HG03432 (cell line): ENCODE results near the gene TGFBR1.
"Not testable (repeated sequence)": the region's sequence is repeated elsewhere in the genome, so short reads cannot be mapped to it uniquely, and the experiment has no call there.

Experiments used
- ATAC-seq: cut with Tn5 transposase; IDR thresholded peaks from one replicate; pipeline ENCODE4 v1.9.1; 2021; ENCODE audit warnings: mild to moderate bottlenecking, moderate library complexity; ENCODE audit not compliant: unreplicated experiment

TGFBR1 gene

GRCh38 chr9:99075246-99075912, 29.5 kb upstream of the TGFBR1 start:
- no peak for ATAC-seq

- ATAC-seq, result no peak
These were observed 28.9 kb upstream of the TGFBR1 start for GRCh38 chr9:99076030-99076429.

GRCh38 chr9:99076483-99077171, 28.3 kb upstream of the TGFBR1 start:
- peak; percentile 40 for ATAC-seq

- no peak for ATAC-seq
These were observed 26.2 kb upstream of the TGFBR1 start for GRCh38 chr9:99078717-99079116.

GRCh38 chr9:99079542-99079941, 25.4 kb upstream of the TGFBR1 start:
- no peak for ATAC-seq

GRCh38 chr9:99083051-99083450, 21.9 kb upstream of the TGFBR1 start:
- no peak for ATAC-seq

- ATAC-seq, result no peak
These were observed 18.7 kb upstream of the TGFBR1 start for GRCh38 chr9:99085949-99086948.

GRCh38 chr9:99087462-99087861, 17.5 kb upstream of the TGFBR1 start:
- ATAC-seq, result no peak

GRCh38 chr9:99090336-99091130, 14.4 kb upstream of the TGFBR1 start:
- no peak for ATAC-seq

- no peak for ATAC-seq
These were observed 12.0 kb upstream of the TGFBR1 start for GRCh38 chr9:99092643-99093491.

- ATAC-seq, result no peak
These were observed 11.5 kb upstream of the TGFBR1 start for GRCh38 chr9:99093492-99093791.

- no peak for ATAC-seq
These were observed 9.3 kb upstream of the TGFBR1 start for GRCh38 chr9:99095565-99095964.

GRCh38 chr9:99096409-99096808, 8.5 kb upstream of the TGFBR1 start:
- ATAC-seq, result no peak

- not testable (repeated sequence) for ATAC-seq
These were observed 4.9 kb upstream of the TGFBR1 start for GRCh38 chr9:99099806-99100585.

- no peak for ATAC-seq
These were observed 3.6 kb upstream of the TGFBR1 start for GRCh38 chr9:99101271-99101670.

- ATAC-seq, result no peak
These were observed 3.1 kb upstream of the TGFBR1 start for GRCh38 chr9:99101812-99102211.

GRCh38 chr9:99103054-99103895, 1.6 kb upstream of the TGFBR1 start:
- ATAC-seq, result no peak

- no peak for ATAC-seq
These were observed 933 bp upstream of the TGFBR1 start for GRCh38 chr9:99103901-99104458.
